ENCODE data around the gene TMEM164.

TMEM164 gene

GRCh38 chrX:110004215-110004614 lies 1.3 kb downstream of the TMEM164 start:
- DNase-seq = no peak

- DNase-seq = no peak
Observed at GRCh38 chrX:110004731-110005369, 1.9 kb downstream of the TMEM164 start.

- no peak for DNase-seq
Observed at GRCh38 chrX:110006161-110006560, 3.2 kb downstream of the TMEM164 start.

GRCh38 chrX:110006821-110007375 lies 4.0 kb downstream of the TMEM164 start:
- DNase-seq = no peak

- DNase-seq = no peak
Observed at GRCh38 chrX:110008011-110008635, 5.2 kb downstream of the TMEM164 start.

- DNase-seq = no peak
Observed at GRCh38 chrX:110012818-110013485, 10.0 kb downstream of the TMEM164 start.

GRCh38 chrX:110013968-110014367 lies 11.1 kb downstream of the TMEM164 start:
- no peak for DNase-seq

- no peak for DNase-seq
Observed at GRCh38 chrX:110015032-110015431, 12.1 kb downstream of the TMEM164 start.

GRCh38 chrX:110015915-110016314 lies 13.0 kb downstream of the TMEM164 start:
- DNase-seq = no peak

GRCh38 chrX:110020536-110020935 lies 17.6 kb downstream of the TMEM164 start:
- DNase-seq = no peak

- DNase-seq = no peak
Observed at GRCh38 chrX:110021258-110022022, 18.5 kb downstream of the TMEM164 start.

GRCh38 chrX:110022599-110023448 lies 19.9 kb downstream of the TMEM164 start:
- no peak for DNase-seq

- no peak for DNase-seq
Observed at GRCh38 chrX:110025395-110025794, 22.5 kb downstream of the TMEM164 start.

GRCh38 chrX:110026099-110026844 lies 23.4 kb downstream of the TMEM164 start:
- DNase-seq = no peak

GRCh38 chrX:110032534-110033147 lies 29.7 kb downstream of the TMEM164 start:
- DNase-seq = no peak

GRCh38 chrX:110034036-110034435 lies 31.1 kb downstream of the TMEM164 start:
- no peak for DNase-seq

- no peak for DNase-seq
Observed at GRCh38 chrX:110036162-110037033, 33.5 kb downstream of the TMEM164 start.

GRCh38 chrX:110037178-110037577 lies 34.3 kb downstream of the TMEM164 start:
- DNase-seq = no peak

GRCh38 chrX:110038900-110039299 lies 36.0 kb downstream of the TMEM164 start:
- no peak for DNase-seq

- no peak for DNase-seq
Observed at GRCh38 chrX:110041980-110042379, 39.1 kb downstream of the TMEM164 start.
